ENCODE data around the gene MAP1LC3B. TPM values are rescaled to one million over a fixed set of nuclear protein-coding genes. Genes with fewer than 3 reads are reported as not detected.
A peak's percentile ranks its signal among the peaks of the same experiment; 100 is the strongest.

MAP1LC3B gene
- 10 to 100 TPM; 49.7 to 62.1 TPM for total RNA-seq

DNA sequence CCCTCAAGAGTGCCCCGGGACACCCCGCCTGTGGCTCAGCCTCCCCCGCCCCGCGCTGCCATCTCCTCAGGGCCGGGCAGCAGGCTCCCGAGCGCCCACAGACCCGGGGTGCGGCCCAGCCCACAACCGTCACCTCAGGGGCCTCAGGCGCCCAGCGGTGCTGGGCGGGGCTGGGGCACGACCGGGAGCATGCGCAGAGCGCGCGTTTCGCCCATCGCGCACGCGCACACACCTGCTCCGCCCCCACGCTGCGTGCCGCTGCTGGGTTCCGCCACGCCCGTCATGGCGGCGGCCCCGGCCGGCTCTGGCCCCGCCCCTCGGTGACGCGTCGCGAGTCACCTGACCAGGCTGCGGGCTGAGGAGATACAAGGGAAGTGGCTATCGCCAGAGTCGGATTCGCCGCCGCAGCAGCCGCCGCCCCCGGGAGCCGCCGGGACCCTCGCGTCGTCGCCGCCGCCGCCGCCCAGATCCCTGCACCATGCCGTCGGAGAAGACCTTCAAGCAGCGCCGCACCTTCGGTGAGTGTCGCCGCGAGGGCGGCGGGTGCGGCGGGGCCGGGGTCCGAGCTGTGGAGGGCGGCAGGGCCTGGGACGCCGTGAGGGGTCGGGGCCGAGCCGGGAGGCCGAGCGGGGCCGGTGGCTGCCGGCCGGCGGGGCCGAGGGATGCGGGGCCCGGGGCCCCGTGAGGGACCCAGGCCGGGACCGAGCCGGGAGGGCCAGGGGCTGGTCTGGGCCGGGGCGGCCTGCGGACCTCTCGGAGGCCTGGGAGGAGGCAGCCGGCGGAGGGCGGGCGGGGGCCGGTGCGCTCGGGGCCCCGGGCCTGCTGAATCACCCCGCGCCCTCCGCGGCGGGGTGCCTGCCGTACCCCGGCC, at the start of gene MAP1LC3B:
MAP1LC3B (plus strand) TSS at position 387 of the 871 bp plus-strand sequence; CDS start at position 479, 92 bp downstream.
- intact Hi-C loops (cut with DNase I, micrococcal nuclease), result loop anchor here (1.0 to 5.0 kb wide), 14 partner anchors 8 to 1310 kb away; partner anchors contain the start of genes C16orf95 (in 2 of the 2), BANP (in 1 of the 2), FBXO31 (in 1 of the 2) and KLHDC4 (in 1 of the 2)
- H3K27me3 Mint-ChIP-seq, result no peaks in the 10 kb centered on the region
- peaks cover 57% of the 10 kb centered on the region for H3K4me1 Mint-ChIP-seq
- H3K9me3 Mint-ChIP-seq (ENCODE audit: low read depth), result no peaks in the 10 kb centered on the region
- ChIA-PET POLR2A (interaction anchor here (1.1 kb wide), 1 partner anchor 17 kb away, joined by 3 read pairs; no protein-coding TSS in a partner anchor), CTCF (interaction anchor here (1.0 to 2.5 kb wide), 3 partner anchors 8 to 97 kb away, joined by 3 to 17 read pairs (median 3); partner anchors contain the start of gene FBXO31)
- peak within 1 kb of the TSS; percentile 97 for H3K27ac Mint-ChIP-seq
- peak; percentile 68 for ATAC-seq
- peak within 1 kb of the TSS; percentile 83 for H3K4me3 Mint-ChIP-seq
- DNase-seq, result peak; percentile 98
- peaks cover 16% of the 10 kb centered on the region for H3K36me3 Mint-ChIP-seq (ENCODE audit: low read depth)

DNA sequence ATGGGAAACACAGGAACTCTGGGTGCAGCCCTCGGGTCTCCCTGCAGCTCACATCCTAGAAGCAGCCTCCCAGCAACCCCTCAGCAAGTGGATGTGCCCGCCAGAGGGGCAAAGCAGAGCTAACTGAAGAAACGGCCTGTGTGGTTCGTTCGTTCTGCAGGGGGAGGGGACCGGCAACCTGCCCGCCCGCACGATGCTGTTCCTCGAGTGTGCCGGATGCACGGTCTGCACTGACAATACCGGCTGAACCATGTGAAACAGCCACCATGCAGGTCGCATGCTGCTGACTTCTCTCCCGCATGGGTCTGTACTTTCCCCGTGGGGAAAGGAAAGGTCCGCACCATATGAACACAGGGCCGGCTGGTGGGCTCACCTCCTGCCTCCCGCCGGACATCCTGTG, 49.6 kb upstream of the MAP1LC3B start:
- DNase-seq, result no peak
- H3K36me3 Mint-ChIP-seq (ENCODE audit: low read depth), result peaks cover 44% of the 10 kb centered on the region
- no peak overlapping the region for H3K27ac Mint-ChIP-seq
- intact Hi-C loops (cut with DNase I, micrococcal nuclease), result no loop called here
- ChIA-PET POLR2A (no interaction called here), CTCF (no interaction called here)
- peaks cover 16% of the 10 kb centered on the region for H3K4me1 Mint-ChIP-seq
- no peaks in the 10 kb centered on the region for H3K9me3 Mint-ChIP-seq (ENCODE audit: low read depth)
- H3K4me3 Mint-ChIP-seq, result no peak overlapping the region
- ATAC-seq, result no peak
- H3K27me3 Mint-ChIP-seq, result no peaks in the 10 kb centered on the region

DNA sequence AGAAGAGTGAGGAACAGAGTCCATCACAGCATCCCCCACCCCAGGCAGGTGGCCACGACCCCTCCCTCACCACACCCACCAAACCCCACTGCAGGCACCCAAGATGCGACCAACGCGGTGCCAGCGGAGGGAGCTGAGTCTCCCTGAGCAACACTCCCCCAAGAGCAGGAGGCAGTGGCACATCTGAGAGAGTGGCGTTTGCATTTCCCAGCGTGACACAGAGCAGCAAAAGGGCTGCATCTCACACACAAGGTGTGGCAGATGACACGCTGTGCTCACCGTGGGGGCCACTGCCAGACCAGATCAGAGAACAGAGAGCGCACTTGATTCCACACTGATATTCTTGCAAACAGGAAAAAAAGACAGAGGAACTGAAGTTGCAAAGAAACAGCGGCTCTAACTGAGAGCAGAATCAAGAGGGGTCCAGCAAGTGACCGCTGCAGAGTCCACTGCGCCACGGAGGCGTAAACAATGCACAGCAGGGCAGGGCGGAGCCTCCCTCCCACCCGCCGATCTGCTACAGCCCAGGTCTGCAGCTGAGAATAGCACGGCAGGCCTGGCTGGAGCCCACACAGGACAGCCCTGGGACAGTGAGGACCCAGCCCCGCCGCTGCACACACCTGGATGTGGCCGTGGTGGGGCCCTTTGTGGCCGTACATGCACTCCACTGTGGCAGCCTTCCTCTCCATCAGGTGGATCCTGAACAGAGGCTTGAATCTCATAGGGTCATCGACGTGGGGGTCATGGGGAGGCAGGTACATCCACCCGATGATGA, 49.0 kb upstream of the MAP1LC3B start:
- Mint-ChIP-seq H3K4me3 (no peak overlapping the region), H3K27ac (no peak overlapping the region), H3K27me3 (no peaks in the 10 kb centered on the region), H3K36me3 (ENCODE audit: low read depth) (peaks cover 43% of the 10 kb centered on the region), H3K9me3 (ENCODE audit: low read depth) (no peaks in the 10 kb centered on the region), H3K4me1 (peaks cover 12% of the 10 kb centered on the region)
- ATAC-seq (no peak), DNase-seq (no peak)
- intact Hi-C loops (cut with DNase I, micrococcal nuclease), result no loop called here
- ChIA-PET CTCF (no interaction called here), POLR2A (no interaction called here)

DNA sequence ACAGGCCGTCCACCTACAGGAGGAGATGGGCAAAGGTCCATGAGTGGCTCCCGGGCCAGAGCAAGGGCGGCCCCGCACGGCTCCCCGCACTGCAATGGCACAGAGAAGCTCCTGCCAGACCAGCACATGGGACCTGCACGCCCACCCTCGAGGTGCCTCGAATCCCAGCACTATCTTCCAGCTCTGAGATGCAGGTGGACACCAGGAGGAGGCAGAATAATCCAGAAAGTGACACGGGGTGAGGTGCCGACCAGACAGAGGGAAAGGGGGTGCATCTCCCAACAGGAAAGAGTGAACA, 48.4 kb upstream of the MAP1LC3B start:
- CTCF ChIA-PET, result no interaction called here
- no peak overlapping the region for H3K4me3 Mint-ChIP-seq
- H3K9me3 Mint-ChIP-seq (ENCODE audit: low read depth), result no peaks in the 10 kb centered on the region
- ATAC-seq (no peak), DNase-seq (no peak)
- H3K27ac Mint-ChIP-seq, result no peak overlapping the region
- no peaks in the 10 kb centered on the region for H3K27me3 Mint-ChIP-seq
- H3K36me3 Mint-ChIP-seq (ENCODE audit: low read depth), result peaks cover 42% of the 10 kb centered on the region
- intact Hi-C loops (cut with DNase I, micrococcal nuclease), result no loop called here
- POLR2A ChIA-PET, result no interaction called here
- peaks cover 12% of the 10 kb centered on the region for H3K4me1 Mint-ChIP-seq

DNA sequence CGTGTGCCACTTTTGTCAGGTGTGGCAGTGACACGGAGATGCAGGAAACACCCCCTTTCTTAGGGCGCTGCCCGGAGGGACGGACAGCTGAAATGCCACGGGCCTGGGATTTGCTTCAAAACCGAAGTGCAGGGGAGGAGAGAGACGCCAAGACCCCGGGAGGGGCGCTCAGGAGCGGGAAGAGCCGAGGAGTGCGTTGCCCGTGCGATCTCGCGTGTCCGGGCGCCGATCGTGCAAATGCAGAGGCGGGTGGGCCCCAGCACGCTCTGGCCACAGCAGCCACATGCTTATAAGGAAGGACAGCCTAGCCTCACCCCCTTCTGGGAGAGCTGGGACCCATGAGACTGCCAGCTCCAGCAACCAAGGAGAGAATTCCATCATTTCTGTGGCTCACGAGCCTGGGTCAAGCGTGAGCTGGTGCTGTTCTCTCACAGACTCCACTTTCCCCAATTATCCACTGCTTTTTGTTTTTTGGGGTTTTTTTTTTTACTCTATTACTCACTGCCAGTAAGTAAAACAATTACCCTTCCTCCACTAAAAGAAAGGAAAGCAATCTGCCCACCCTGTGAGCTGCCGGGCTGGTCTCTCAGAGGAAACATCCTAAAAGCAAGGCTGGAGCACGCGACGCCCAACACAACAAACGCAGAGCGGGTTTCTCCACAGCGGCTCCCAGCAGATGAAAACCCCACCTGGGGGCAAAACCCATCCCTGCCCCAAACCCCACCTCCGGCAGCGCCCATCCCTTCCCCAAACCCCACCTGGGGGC, 47.8 kb upstream of the MAP1LC3B start:
- no peak for DNase-seq
- peaks cover 35% of the 10 kb centered on the region for H3K36me3 Mint-ChIP-seq (ENCODE audit: low read depth)
- no peak overlapping the region for H3K4me3 Mint-ChIP-seq
- peak overlapping the region; percentile 65 for H3K27ac Mint-ChIP-seq
- H3K27me3 Mint-ChIP-seq, result no peaks in the 10 kb centered on the region
- no peaks in the 10 kb centered on the region for H3K9me3 Mint-ChIP-seq (ENCODE audit: low read depth)
- intact Hi-C loops (cut with DNase I, micrococcal nuclease), result no loop called here
- ChIA-PET CTCF (no interaction called here), POLR2A (no interaction called here)
- peaks cover 11% of the 10 kb centered on the region for H3K4me1 Mint-ChIP-seq
- no peak for ATAC-seq

DNA sequence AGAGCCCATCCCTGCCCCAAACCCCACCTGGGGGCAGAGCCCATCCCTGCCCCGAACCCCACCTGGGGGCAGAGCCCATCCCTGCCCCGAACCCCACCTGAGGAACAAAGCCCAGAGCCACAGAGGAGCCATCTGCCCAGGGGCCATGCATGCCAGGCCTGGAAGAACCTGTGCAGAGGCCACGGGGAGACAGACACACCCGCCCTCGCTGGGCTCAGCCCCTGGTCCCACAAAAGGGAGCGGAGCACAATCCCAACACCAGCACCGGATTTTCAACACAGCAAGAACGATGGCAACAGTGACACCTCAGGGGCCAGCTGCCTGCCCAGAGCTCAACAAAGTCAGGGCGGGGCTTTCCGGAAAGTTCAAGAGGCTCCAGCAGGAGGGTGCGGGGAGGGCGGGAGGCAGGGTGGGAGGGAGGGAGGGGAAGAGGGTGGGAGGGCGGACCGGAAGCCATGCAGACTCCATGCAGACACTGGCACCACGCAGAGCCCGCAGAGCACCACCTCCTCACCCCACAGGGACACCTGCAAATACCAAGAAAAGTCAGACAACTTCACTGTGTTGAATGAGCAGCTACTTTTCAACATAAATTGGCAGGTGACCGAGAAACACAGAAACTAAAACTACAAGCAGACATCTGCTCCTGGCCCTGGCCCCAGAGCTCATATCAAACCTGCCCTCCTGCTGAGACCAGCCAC, 47.1 kb upstream of the MAP1LC3B start:
- ATAC-seq (peak; percentile 87), DNase-seq (peak; percentile 74)
- Mint-ChIP-seq H3K36me3 (ENCODE audit: low read depth) (peaks cover 36% of the 10 kb centered on the region), H3K4me1 (peaks cover 11% of the 10 kb centered on the region), H3K4me3 (no peak overlapping the region), H3K27me3 (no peaks in the 10 kb centered on the region), H3K9me3 (ENCODE audit: low read depth) (no peaks in the 10 kb centered on the region), H3K27ac (peak overlapping the region; percentile 97)
- CTCF ChIA-PET, result no interaction called here
- intact Hi-C loops (cut with DNase I, micrococcal nuclease), result loop anchor here in 1 of 2 experiments (5.0 kb wide), 1 partner anchor 37 kb away; the partner anchor contains the start of gene FBXO31
- POLR2A ChIA-PET, result interaction anchor here (0.6 kb wide), 1 partner anchor 544 kb away, joined by 4 read pairs; no protein-coding TSS in a partner anchor

DNA sequence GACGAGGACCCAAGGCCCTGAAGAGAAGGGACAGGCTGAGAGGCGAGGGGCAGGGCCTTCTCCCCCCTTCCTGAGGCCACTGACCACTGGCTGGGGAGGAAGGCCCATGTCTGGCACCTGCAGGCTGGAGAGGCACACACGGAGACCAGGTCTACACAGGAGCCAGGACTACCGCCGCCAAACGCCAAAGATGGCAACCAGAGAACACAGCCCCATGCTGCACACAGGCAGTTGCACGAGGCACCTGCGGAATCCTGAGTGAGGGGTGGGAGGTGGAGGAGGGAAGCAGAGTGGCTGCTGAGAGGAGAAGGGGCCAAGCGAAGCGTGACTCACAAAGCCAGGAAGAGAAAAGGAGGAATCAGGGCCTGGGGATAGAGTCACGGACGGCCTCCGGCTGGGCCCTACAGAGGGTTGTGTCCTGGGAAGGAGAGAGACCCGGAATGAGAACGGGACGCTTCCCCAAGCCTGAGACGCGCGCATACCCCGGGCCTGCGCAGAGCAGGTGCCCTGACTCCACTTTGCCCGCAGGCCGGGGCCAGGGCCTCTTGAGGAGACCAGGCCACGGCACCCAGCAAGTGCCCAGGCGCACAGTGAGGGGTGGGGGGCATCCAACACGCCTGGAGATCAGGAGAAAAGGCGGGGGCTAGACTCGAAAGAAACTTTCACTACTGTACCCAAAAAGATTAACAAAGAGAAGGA, 46.3 kb upstream of the MAP1LC3B start:
- CTCF ChIA-PET, result no interaction called here
- POLR2A ChIA-PET, result no interaction called here
- Mint-ChIP-seq H3K27me3 (no peaks in the 10 kb centered on the region), H3K4me1 (peaks cover 11% of the 10 kb centered on the region), H3K4me3 (no peak overlapping the region), H3K36me3 (ENCODE audit: low read depth) (peaks cover 33% of the 10 kb centered on the region), H3K9me3 (ENCODE audit: low read depth) (no peaks in the 10 kb centered on the region), H3K27ac (peak overlapping the region; percentile 97)
- ATAC-seq, result no peak
- no peak for DNase-seq
- intact Hi-C loops (cut with DNase I, micrococcal nuclease), result loop anchor here in 1 of 2 experiments (5.0 kb wide), 1 partner anchor 36 kb away; the partner anchor contains the start of gene FBXO31

DNA sequence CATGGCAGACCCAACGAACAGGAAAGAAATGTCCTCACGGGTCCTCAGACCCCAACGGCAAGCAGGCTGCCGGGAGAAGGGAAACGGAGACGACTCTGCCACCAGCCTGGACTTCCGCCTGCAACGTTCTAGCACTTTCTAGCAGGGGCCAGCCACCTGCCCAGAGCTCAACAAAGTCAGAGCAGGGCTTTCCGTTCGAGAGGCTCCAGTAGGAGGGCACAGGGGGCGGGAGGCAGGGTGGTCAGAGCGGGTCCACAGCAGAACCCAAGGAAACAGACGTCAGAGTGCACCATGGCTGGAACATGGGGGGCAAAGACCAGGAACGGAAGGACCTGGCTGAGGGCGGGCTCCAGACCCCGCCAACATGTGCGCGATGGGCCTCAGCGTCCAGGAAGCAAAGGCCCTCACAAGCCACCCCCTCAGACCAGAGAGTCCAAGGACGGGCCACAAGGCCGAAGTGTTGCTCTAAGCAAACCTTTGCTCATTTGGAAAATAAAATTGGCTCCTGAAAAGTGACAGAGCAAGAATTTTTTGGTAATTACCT, 45.5 kb upstream of the MAP1LC3B start:
- no peak for ATAC-seq
- no peak for DNase-seq
- intact Hi-C loops (cut with DNase I, micrococcal nuclease), result loop anchor here in 1 of 2 experiments (5.0 kb wide), 1 partner anchor 36 kb away; the partner anchor contains the start of gene FBXO31
- H3K36me3 Mint-ChIP-seq (ENCODE audit: low read depth), result peaks cover 30% of the 10 kb centered on the region
- H3K4me3 Mint-ChIP-seq, result no peak overlapping the region
- no peak overlapping the region for H3K27ac Mint-ChIP-seq
- ChIA-PET CTCF (no interaction called here), POLR2A (no interaction called here)
- H3K27me3 Mint-ChIP-seq, result no peaks in the 10 kb centered on the region
- H3K4me1 Mint-ChIP-seq, result peaks cover 11% of the 10 kb centered on the region
- H3K9me3 Mint-ChIP-seq (ENCODE audit: low read depth), result no peaks in the 10 kb centered on the region

DNA sequence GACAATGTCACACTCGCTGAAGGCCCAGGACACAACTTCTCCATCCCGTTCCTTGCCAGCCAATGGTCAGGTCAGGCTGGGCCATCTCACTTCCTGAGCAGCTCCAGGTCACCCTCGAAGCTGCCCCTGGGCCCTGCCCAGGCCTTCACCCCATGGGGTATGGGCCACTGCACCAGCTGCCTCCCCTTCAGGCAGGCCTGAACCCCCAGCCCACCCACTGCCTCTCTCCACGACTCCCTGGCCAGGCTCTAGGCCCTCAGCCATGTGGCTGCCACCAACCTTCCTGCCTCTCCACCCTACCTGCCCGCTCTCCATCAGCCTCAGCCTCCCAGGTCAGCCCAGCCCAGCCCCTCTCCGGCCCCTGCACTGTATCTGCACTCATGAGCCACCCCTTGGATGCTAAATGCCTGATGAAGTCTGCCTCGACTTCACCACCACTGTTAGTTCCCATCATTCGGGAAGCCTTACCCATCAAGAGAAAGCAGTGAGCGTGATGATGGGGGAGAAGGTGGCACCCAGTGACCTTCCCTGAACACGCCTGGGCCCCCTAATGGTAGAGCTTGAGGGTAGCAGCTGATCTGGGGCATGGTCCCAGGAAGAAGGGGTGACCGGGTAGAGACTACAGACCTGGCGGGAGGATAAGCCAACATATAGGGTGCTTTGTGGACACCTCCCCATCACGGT, 44.1 kb upstream of the MAP1LC3B start:
- ChIA-PET POLR2A (no interaction called here), CTCF (interaction anchor here (0.6 kb wide), 1 partner anchor 78 kb away, joined by 4 read pairs; no protein-coding TSS in a partner anchor)
- intact Hi-C loops (cut with DNase I, micrococcal nuclease), result loop anchor here in 1 of 2 experiments (5.0 kb wide), 1 partner anchor 34 kb away; the partner anchor contains the start of gene FBXO31
- peaks cover 20% of the 10 kb centered on the region for H3K36me3 Mint-ChIP-seq (ENCODE audit: low read depth)
- no peak overlapping the region for H3K4me3 Mint-ChIP-seq
- H3K27me3 Mint-ChIP-seq, result no peaks in the 10 kb centered on the region
- peaks cover 11% of the 10 kb centered on the region for H3K4me1 Mint-ChIP-seq
- H3K27ac Mint-ChIP-seq, result peak overlapping the region; percentile 58
- ATAC-seq (no peak), DNase-seq (no peak)
- no peaks in the 10 kb centered on the region for H3K9me3 Mint-ChIP-seq (ENCODE audit: low read depth)
